Activated CD8-positive, alpha-beta memory T cell treated with anti-CD3 and anti-CD28 coated beads, Interleukin-2, amount 50 U/mL, for 24 hours (primary cell): ENCODE results near the gene ZNF697.
"Not testable (repeated sequence)": the region's sequence is repeated elsewhere in the genome, so short reads cannot be mapped to it uniquely, and the experiment has no call there.

Source experiments
- DNase-seq: peaks from one replicate; pipeline ENCODE4 v3.0.0-alpha.2; 2020; ENCODE audit errors: extremely low read depth

Gene ZNF697

GRCh38 chr1:119647734-119648619 is at the start of gene ZNF697:
ZNF697 (minus strand) TSS chr1:119648266; CDS start chr1:119626100, 22,166 bp downstream.
- DNase-seq: peak; percentile 21

GRCh38 chr1:119697598-119697997 is 49.5 kb upstream of the ZNF697 start:
- DNase-seq: no peak

GRCh38 chr1:119696863-119697262 is 48.8 kb upstream of the ZNF697 start:
- DNase-seq: not testable (repeated sequence)

GRCh38 chr1:119689511-119689910 is 41.4 kb upstream of the ZNF697 start:
- DNase-seq: no peak

- no peak for DNase-seq
Measured at GRCh38 chr1:119688810-119689209, 40.7 kb upstream of the ZNF697 start.

GRCh38 chr1:119687434-119688079 is 39.5 kb upstream of the ZNF697 start:
- DNase-seq: no peak

GRCh38 chr1:119686661-119687060 is 38.6 kb upstream of the ZNF697 start:
- DNase-seq: no peak

GRCh38 chr1:119683893-119684292 is 35.8 kb upstream of the ZNF697 start:
- no peak for DNase-seq

- DNase-seq: no peak
Measured at GRCh38 chr1:119682141-119682540, 34.1 kb upstream of the ZNF697 start.

GRCh38 chr1:119681560-119681959 is 33.5 kb upstream of the ZNF697 start:
- DNase-seq: no peak

GRCh38 chr1:119680723-119681122 is 32.7 kb upstream of the ZNF697 start:
- DNase-seq: no peak

GRCh38 chr1:119680193-119680592 is 32.1 kb upstream of the ZNF697 start:
- no peak for DNase-seq

GRCh38 chr1:119679223-119679622 is 31.2 kb upstream of the ZNF697 start:
- no peak for DNase-seq

- no peak for DNase-seq
Measured at GRCh38 chr1:119676571-119677206, 28.6 kb upstream of the ZNF697 start.

- DNase-seq: peak; percentile 34
Measured at GRCh38 chr1:119675349-119676345, 27.6 kb upstream of the ZNF697 start.

GRCh38 chr1:119674835-119675289 is 26.8 kb upstream of the ZNF697 start:
- no peak for DNase-seq

- DNase-seq: no peak
Measured at GRCh38 chr1:119674111-119674526, 26.1 kb upstream of the ZNF697 start.

GRCh38 chr1:119673171-119673940 is 25.3 kb upstream of the ZNF697 start:
- DNase-seq: no peak

- DNase-seq: no peak
Measured at GRCh38 chr1:119670898-119671297, 22.8 kb upstream of the ZNF697 start.

GRCh38 chr1:119667173-119667572 is 19.1 kb upstream of the ZNF697 start:
- DNase-seq: no peak
